GM12892 (cell line): ENCODE results near the gene DNAL1.

Source experiments
- DNase-seq: peaks from one replicate; pipeline ENCODE4 v3.0.0; 2011; ENCODE audit not compliant: insufficient read length
- FAIRE-seq: peaks from 2 replicates; lab custom pipeline; 2011; peaks lifted over from hg19 to GRCh38; lab: Jason Lieb, UNC
- POLR2A ChIP-seq: IDR thresholded peaks from 2 replicates; pipeline ENCODE4 v1.6.1; 2011; ENCODE audit warnings: low read depth, low read length, control low read depth
- POLR2AphosphoS5 ChIP-seq: IDR thresholded peaks from 2 replicates; pipeline ENCODE4 v1.6.1; 2011; ENCODE audit warnings: low read depth, low read length, control low read depth
- TAF1 ChIP-seq: IDR thresholded peaks from 2 replicates; pipeline ENCODE4 v1.6.1; 2011; ENCODE audit warnings: low read depth, mild to moderate bottlenecking, control low read depth, low read length, borderline replicate concordance

The DNAL1 gene

DNA sequence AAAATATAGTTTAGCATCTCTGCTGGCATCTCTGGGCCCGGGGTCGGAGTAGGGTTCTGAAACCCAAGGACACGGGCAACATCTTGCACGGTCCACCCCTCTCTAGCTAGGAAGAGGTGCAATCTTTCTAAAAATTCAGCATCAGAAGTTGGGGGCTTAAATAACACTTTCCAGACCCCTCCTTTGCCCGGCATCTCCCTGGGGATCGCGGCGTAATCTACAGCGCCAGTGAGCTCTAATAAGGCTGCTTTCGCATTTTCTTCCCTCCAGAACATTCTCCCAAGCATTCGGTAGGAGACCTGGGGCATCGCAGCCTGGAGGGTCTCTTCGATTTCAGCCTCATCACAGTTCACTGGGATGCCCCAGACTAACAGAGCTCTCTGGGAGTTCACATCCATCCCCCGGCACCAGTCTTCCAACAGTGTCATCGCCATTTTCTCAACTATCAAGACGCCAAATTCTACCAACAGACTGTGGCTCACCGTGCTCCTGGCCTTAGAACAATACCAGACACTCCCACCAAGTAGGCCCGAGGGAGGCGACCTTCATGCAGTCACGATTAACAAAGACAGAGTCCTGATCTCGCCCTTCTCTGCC is 68.5 kb downstream of the DNAL1 start:
- DNase-seq: no peak
- FAIRE-seq: peak; percentile 96

DNA sequence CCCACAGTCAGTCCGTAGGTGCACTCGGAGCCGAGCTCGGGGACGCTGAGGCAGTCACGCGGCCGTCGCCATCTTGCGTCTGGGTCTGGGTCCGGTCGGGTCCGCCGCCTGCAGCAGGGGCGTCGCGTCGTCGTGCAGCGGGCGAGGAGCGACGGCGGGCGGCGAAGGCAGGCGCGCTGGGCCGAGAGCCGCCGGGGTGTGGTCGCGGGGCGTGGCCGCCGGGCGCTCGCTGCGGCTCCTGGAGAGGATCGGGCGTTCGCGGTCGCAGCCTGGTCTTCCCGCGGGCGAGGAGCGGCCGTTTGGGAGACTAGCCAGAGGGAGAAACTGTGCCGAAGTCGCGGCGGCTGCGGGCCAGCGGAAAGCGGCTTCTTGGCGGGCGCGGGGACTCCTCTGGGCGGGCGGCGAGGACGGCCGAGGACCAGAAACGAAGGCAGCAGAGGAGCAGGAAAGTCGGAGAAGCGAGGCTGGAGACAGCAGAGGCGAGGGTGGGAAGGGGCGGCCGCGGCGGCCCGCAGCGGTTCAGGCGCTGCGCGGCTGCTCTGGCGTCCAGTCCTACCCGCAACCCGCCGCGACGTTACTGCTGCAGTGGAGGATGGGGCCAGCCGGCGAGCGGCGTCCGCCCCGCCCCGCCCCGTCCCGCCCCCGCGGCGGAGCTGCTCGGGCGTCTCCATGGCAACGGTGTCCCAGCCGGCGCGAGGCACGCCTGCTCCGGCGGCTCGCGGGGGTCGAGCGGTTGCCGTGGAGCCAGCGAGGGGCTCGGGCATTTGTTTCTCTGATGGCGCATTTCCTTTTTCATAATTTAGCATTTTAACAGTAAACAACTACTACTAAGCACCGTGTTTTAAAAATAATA is 69.2 kb downstream of the DNAL1 start, which contains the start of gene PNMA1:
Gene PNMA1 (minus strand): TSS at position 582 of the 853 bp plus-strand sequence. CDS start 745 bp downstream, outside the sequence.
- FAIRE-seq: no peak
- DNase-seq: peak; percentile 93
- peak; percentile 85 for TF ChIP-seq POLR2AphosphoS5
- peak; percentile 62 for TF ChIP-seq POLR2A
- peak; percentile 59; the same call in 1 of the 2 replicates for TF ChIP-seq TAF1

More for the DNA sequence above, 68.5 kb downstream of the DNAL1 start:
- TF ChIP-seq TAF1 (no peak), POLR2AphosphoS5 (no peak), POLR2A (no peak)

DNA sequence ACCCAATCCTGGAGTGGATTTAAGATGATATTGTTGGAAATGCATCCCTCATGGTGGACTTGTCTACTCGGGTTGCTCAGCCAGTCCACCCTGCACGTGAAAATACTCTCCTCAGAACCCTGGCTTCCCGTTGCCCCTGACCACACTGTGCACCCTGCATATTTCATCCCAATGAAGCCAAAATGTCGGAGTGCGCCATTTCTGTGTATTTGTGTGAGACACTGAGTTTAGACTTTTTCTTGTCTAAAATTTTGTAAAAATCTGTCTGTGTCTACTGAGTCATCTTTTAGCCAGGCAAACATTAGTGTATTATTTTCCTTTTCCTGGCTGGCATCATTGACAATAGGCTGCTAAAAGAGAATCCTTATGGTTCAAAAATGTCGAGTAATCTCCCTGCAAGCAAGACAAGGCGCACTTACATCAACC is 69.9 kb downstream of the DNAL1 start:
- FAIRE-seq (no peak), DNase-seq (no peak)
- TF ChIP-seq POLR2A (0 out of 2 replicates have a peak, but pooled peaks have one; percentile 8), TAF1 (no peak)

DNA sequence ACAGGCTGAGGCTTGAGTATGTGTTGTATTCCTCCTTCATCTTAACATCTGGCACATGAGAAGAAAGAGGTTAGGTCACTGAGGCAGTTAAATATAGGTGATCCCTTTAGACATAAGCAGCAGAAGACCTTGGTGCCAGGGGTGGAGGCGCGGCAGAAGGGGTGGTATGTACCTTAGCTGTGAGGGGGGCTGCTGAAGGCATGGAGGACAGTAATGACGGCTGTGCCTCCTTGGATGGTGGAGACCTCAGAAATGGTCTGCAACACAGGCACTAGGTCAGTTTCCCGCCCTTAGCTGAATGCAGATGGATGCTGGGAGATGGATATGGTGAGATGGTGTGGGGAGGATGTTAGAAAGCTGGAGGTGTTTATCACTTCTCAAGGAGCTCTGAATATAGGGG is 70.9 kb downstream of the DNAL1 start:
- FAIRE-seq: no peak
- TF ChIP-seq TAF1 (no peak), POLR2A (no peak; the same call in 1 of the 2 replicates), POLR2AphosphoS5 (peak; percentile 67)
- no peak for DNase-seq

DNA sequence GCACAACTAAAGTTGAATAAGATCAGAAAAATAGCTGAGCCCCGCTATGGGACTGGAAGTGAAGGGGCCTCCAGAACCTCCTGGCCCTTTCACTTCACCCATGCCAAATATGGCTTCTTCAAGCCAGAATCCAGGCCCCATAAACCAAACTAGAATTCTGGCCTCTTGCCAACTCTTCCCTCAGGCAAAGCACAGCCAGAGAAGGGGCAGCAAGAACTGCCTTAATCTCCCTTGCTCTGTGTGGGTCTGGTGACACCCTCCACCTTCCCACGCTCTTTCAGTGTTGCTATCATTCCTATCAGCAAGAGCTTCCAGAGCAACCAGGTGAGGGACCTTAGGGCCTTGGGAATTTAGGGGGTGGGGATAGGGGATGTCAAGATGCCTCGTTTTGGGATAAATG is 72.5 kb downstream of the DNAL1 start:
- FAIRE-seq: no peak
- TF ChIP-seq TAF1: no peak
- TF ChIP-seq POLR2A: no peak
- TF ChIP-seq POLR2AphosphoS5: no peak
- DNase-seq: no peak

DNA sequence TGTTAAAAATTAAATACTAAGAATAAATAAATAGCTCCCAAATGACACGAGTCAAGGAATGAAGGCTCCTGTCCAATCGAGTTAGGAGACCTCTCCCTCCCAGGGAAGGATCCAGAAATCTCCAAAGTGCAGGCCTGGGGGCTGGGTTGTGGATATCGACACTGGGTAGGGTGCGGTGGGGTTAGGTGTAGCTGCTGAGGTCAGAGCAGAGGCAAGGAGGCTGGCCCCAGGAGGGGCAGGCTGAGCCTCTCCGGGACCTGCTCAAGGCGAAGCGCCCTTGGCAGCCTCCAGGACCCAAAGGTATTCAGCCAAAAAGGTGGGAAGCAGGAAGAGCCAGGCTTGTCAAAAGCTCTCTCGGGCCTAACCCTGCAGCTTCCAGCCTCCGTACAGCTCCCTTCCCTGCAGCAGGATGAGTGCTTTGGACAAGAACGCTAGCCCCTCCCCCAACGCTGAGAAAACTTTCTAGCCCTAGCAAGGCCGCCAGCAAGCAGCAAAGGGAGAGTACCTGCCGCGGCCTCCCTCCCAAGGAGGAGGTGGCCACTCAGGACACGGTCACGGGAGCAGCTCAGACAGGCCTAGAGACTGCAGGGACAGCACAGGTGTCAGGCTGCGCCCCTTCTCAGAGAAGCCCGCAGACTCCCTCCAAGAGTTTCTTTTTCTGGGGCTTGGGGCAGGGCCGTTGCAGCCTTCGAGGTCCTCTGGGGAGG is 73.1 kb downstream of the DNAL1 start:
- TF ChIP-seq POLR2AphosphoS5 (no peak), TAF1 (no peak), POLR2A (no peak; the same call in 1 of the 2 replicates)
- no peak for DNase-seq
- no peak for FAIRE-seq

DNA sequence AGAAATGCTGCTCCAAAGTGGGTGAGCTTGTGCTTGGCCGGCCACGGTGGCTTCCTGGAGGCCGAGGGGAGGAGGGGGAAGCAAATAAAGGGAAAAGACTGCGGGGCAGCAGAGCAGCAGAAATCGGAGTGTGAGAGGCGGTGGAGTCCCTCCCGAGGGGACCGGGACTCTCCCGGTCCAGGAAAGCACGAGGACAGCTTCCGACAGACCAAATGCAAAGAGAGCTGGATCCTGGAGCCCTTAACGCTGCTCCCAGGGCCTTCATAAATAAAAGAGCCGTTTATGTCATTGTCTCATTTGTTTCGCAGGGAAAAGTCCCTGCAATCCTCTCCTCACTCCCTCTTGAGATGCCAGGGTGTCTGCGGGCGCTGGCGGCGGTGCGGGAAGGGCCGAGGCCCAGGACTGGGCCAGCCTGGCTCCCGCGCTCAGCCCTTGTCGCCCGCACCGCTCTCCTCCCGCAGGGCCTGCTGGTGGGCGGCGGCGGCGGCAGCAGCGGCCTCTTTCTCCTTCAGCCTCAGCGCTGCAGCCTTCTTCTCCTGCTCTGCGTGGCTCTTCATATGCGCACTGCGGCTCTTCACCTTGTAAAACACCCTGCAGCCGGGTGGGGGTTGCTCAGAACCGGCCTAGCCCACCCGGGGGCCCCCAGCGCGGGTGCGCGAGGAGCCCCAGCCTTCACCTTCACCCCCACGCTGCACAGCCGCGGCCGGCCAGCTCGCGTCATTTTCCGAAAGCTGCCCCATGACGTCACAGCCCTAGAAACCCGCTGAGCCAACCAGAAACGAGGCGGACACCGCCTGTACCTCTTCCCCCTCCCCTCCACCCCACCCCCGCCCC is 73.8 kb downstream of the DNAL1 start:
- DNase-seq (no peak), FAIRE-seq (no peak)
- TF ChIP-seq TAF1 (no peak), POLR2A (no peak), POLR2AphosphoS5 (0 out of 2 replicates have a peak, but pooled peaks have one; percentile 6)

DNA sequence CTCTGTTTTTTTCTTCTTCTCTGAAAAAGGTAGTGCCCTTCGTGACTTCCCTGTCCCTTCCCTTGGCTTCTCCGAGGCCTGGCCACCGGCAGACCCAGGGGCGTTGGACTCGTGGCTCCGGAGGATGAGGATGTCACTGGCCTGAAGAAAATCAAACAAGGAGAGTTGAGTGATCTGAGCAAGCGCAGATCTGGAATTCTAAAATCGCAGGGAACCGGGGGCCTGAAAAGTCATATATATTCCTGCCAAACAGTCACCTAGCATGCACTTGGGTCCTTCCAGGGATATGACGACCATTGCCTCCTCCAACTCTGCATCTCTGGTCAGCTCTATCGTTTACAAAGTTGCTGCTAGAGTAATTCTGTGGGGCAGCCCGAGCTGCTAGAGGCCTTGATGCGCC is 74.6 kb downstream of the DNAL1 start:
- TF ChIP-seq POLR2AphosphoS5 (no peak), POLR2A (no peak; the same call in 1 of the 2 replicates), TAF1 (no peak)
- no peak for FAIRE-seq
- DNase-seq: no peak

DNA sequence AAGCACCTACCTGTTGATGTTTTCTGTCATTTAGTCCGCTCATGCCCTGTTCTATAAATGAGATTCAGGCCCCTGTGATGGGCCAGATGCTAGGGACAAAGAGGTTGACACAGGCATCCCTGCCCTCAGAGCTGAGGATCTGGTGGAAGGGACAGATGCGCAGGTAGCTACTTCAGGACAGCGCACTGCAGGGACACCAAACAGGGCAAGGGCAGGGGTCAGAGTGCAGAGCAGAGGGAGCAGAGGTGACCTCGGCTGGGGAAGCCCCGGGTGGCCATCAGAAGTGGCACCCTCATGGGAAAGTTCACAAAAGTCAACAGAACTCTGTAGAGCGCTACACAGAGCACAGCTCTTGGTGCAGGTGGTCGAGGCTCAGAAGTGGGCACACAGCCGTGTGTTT is 75.0 kb downstream of the DNAL1 start:
- no peak for FAIRE-seq

DNA sequence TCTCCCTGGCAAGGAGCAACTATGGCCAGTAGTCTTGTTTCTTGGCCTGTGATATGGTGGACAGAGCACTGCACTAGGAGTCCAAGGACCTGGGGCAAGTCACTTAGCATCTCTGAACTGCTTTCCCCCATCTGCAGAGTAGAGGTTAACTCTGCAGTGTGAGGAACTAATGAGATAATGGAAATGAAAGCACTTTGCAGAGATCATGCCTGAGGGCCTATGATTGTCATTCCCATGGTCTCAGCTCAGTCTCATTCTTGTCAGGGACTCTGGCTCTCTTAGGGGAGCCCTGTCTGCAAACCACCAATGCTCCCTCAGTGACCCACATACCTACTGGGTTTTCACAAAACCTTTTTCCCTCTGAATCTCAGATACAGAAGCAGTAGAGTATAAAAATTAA is 75.8 kb downstream of the DNAL1 start:
- FAIRE-seq (no peak), DNase-seq (no peak)
- TF ChIP-seq POLR2AphosphoS5 (no peak), POLR2A (no peak), TAF1 (no peak)

More for the DNA sequence above, 75.0 kb downstream of the DNAL1 start:
- no peak for TF ChIP-seq TAF1
- TF ChIP-seq POLR2AphosphoS5: no peak
- TF ChIP-seq POLR2A: no peak
- DNase-seq: no peak
